Measurements from ENCODE around the gene SERAC1. TPM values are rescaled to one million over a fixed set of nuclear protein-coding genes. Genes with fewer than 3 reads are reported as not detected.
"Not testable (repeated sequence)": the region's sequence is repeated elsewhere in the genome, so short reads cannot be mapped to it uniquely, and the experiment has no call there.

SERAC1 gene
- total RNA-seq, 2 donors from 2014 or later: 15.1 to 19.4 TPM

DNA sequence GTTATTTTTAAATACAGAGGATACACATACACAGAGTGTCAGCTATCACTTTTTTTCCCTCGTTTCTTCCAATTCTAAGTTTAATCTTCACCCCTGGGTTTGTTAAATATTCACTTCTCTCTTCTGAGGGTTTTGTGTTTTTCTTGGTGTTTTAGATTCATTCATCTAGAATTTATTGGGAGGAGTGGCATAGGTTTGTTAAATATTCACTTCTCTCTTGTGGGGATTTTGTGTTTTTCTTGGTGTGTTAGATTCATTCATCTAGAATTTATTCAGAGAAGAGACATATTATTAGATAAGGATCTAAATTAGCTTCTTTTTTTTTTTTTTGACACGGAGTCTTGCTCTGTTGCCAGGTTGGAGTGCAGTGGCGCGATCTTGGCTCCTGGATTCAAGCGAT, 3.9 kb upstream of the SERAC1 start:
- H3K27me3 ChIP-seq (ENCODE audit: control insufficient read depth, insufficient read depth, low read length, poor library complexity, severe bottlenecking): no peaks in the 10 kb centered on the region
- Mint-ChIP-seq H3K27ac (no peak overlapping the region), H3K36me3 (ENCODE audit: low read depth) (peaks cover 14% of the 10 kb centered on the region), H3K4me1 (peaks cover 6% of the 10 kb centered on the region), H3K4me3 (no peak overlapping the region), H3K27me3 (ENCODE audit: insufficient read depth) (no peaks in the 10 kb centered on the region), H3K9me3 (peaks cover 8% of the 10 kb centered on the region)
- no peak overlapping the region for H3K9ac ChIP-seq (ENCODE audit: extremely low read depth, low read length, poor library complexity, severe bottlenecking)
- 97 to 100% methylated on average over 2 to 4 of the region's 5 CpGs for WGBS, 2 experiments (ENCODE audit: insufficient coverage in 1 of 2, insufficient read length in 1 of 2)
- H3K9me3 ChIP-seq (ENCODE audit: control insufficient read depth, low read length): peaks cover 18% of the 10 kb centered on the region
- H3K4me1 ChIP-seq (ENCODE audit: control insufficient read depth, insufficient read depth, low read length): no peaks in the 10 kb centered on the region
- no peak overlapping the region for H3K4me3 ChIP-seq (ENCODE audit: low read length)
- TF ChIP-seq, protein P1, sequence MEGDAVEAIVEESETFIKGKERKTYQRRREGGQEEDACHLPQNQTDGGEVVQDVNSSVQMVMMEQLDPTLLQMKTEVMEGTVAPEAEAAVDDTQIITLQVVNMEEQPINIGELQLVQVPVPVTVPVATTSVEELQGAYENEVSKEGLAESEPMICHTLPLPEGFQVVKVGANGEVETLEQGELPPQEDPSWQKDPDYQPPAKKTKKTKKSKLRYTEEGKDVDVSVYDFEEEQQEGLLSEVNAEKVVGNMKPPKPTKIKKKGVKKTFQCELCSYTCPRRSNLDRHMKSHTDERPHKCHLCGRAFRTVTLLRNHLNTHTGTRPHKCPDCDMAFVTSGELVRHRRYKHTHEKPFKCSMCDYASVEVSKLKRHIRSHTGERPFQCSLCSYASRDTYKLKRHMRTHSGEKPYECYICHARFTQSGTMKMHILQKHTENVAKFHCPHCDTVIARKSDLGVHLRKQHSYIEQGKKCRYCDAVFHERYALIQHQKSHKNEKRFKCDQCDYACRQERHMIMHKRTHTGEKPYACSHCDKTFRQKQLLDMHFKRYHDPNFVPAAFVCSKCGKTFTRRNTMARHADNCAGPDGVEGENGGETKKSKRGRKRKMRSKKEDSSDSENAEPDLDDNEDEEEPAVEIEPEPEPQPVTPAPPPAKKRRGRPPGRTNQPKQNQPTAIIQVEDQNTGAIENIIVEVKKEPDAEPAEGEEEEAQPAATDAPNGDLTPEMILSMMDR (conservative IDR thresholded peaks at IDR 0.05): no peak
- H3K36me3 ChIP-seq (ENCODE audit: control insufficient read depth, insufficient read depth, low read length): peaks cover 52% of the 10 kb centered on the region
- no peak for DNase-seq
- H3K27ac ChIP-seq (ENCODE audit: low read depth, low read length): no peak overlapping the region

- TF ChIP-seq, protein P1 (conservative IDR thresholded peaks at IDR 0.05): no peak
- peak overlapping the region; percentile 24 for H3K27ac Mint-ChIP-seq
- Histone ChIP-seq H3K36me3 (ENCODE audit: control insufficient read depth, insufficient read depth, low read length) (peaks cover 40% of the 10 kb centered on the region), H3K9ac (ENCODE audit: extremely low read depth, low read length, poor library complexity, severe bottlenecking) (no peak overlapping the region), H3K27me3 (ENCODE audit: control insufficient read depth, insufficient read depth, low read length, poor library complexity, severe bottlenecking) (no peaks in the 10 kb centered on the region), H3K27ac (ENCODE audit: low read depth, low read length) (no peak overlapping the region), H3K4me3 (ENCODE audit: low read length) (no peak overlapping the region), H3K4me1 (ENCODE audit: control insufficient read depth, insufficient read depth, low read length) (no peaks in the 10 kb centered on the region), H3K9me3 (ENCODE audit: control insufficient read depth, low read length) (peaks cover 6% of the 10 kb centered on the region)
- no peak for DNase-seq
- H3K27me3 Mint-ChIP-seq (ENCODE audit: insufficient read depth): no peaks in the 10 kb centered on the region
- no peak overlapping the region for H3K4me3 Mint-ChIP-seq
- peaks cover 2% of the 10 kb centered on the region for H3K9me3 Mint-ChIP-seq
- H3K36me3 Mint-ChIP-seq (ENCODE audit: low read depth): peaks cover 7% of the 10 kb centered on the region
- peaks cover 13% of the 10 kb centered on the region for H3K4me1 Mint-ChIP-seq
- 81 to 88% methylated on average over 2 to 3 of the region's 3 CpGs for WGBS, 2 experiments (ENCODE audit: insufficient coverage in 1 of 2, insufficient read length in 1 of 2)
Observed at GRCh38 chr6:158170656-158171081, 2.6 kb upstream of the SERAC1 start.

DNA sequence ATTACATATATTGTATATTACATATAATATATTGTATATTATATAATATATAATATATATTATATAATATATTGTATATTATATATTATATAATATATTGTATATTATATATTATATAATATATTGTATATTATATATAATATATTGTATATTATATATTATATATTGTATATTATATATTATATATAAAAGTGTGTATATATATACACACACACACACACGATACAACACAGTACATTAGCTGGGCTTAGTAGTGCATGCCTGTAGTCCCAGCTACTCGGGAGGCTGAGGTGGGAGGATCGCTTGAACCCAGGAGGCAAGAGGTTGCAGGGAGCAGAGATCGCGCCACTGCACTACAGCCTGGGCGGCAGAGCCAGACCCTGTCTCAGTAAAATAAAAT, 1.6 kb upstream of the SERAC1 start:
- H3K36me3 ChIP-seq (ENCODE audit: control insufficient read depth, insufficient read depth, low read length): peaks cover 33% of the 10 kb centered on the region
- not testable (repeated sequence) for H3K4me1 ChIP-seq (ENCODE audit: control insufficient read depth, insufficient read depth, low read length); H3K9me3 Mint-ChIP-seq; H3K4me3 ChIP-seq (ENCODE audit: low read length); H3K27ac Mint-ChIP-seq; H3K27me3 ChIP-seq (ENCODE audit: control insufficient read depth, insufficient read depth, low read length, poor library complexity, severe bottlenecking); H3K9me3 ChIP-seq (ENCODE audit: control insufficient read depth, low read length); H3K36me3 Mint-ChIP-seq (ENCODE audit: low read depth); H3K27me3 Mint-ChIP-seq (ENCODE audit: insufficient read depth); H3K27ac ChIP-seq (ENCODE audit: low read depth, low read length); H3K9ac ChIP-seq (ENCODE audit: extremely low read depth, low read length, poor library complexity, severe bottlenecking); H3K4me3 Mint-ChIP-seq; DNase-seq
- 97% methylated on average over 5 of the region's 6 CpGs; no CpG with 5 or more reads in 1 of the 2 experiments for WGBS, 2 experiments (ENCODE audit: insufficient coverage in 1 of 2, insufficient read length in 1 of 2)
- peaks cover 16% of the 10 kb centered on the region for H3K4me1 Mint-ChIP-seq

DNA sequence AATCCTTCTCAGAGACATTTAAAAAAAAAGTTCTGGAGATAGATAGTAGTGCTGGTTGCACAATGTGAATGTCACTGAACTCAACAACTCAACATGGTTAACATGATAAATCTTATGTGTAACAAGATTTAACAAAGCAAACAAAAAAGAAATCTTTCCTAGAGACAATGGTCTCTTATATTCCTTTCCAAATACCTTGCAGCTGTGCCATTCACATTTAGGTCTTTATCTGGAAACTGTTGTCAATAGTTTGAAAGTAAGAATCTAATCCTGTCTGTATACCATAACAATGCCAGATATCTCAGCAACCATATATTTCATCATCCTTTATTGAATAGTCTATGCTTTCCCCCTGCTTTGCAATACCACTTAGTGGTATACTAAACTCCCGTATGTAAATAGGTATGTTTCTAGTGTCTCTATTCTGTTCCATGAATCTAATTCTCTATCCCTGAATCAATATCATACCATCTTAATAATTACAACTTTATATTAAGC, 2.1 kb downstream of the SERAC1 start:
- Histone ChIP-seq H3K4me3 (ENCODE audit: low read length) (peak overlapping the region; percentile 87), H3K9me3 (ENCODE audit: control insufficient read depth, low read length) (no peaks in the 10 kb centered on the region), H3K27me3 (ENCODE audit: control insufficient read depth, insufficient read depth, low read length, poor library complexity, severe bottlenecking) (no peaks in the 10 kb centered on the region), H3K9ac (ENCODE audit: extremely low read depth, low read length, poor library complexity, severe bottlenecking) (no peak overlapping the region), H3K36me3 (ENCODE audit: control insufficient read depth, insufficient read depth, low read length) (peaks cover 36% of the 10 kb centered on the region), H3K4me1 (ENCODE audit: control insufficient read depth, insufficient read depth, low read length) (no peaks in the 10 kb centered on the region), H3K27ac (ENCODE audit: low read depth, low read length) (no peak overlapping the region)
- TF ChIP-seq, protein P1 (conservative IDR thresholded peaks at IDR 0.05): no peak
- no CpG with 5 or more reads among the region's 1 CpG for WGBS, 2 experiments (ENCODE audit: insufficient coverage in 1 of 2, insufficient read length in 1 of 2)
- Mint-ChIP-seq H3K36me3 (ENCODE audit: low read depth) (peaks cover 6% of the 10 kb centered on the region), H3K4me1 (peaks cover 19% of the 10 kb centered on the region), H3K9me3 (peaks cover 2% of the 10 kb centered on the region), H3K27me3 (ENCODE audit: insufficient read depth) (no peaks in the 10 kb centered on the region), H3K4me3 (peak overlapping the region; percentile 90), H3K27ac (no peak overlapping the region)
- DNase-seq: no peak

Measured in endodermal cell (in vitro differentiated cells).